Measurements from ENCODE around the gene RBM7. TPM values are rescaled to one million over a fixed set of nuclear protein-coding genes. Genes with fewer than 3 reads are reported as not detected.
A peak's percentile ranks its signal among the peaks of the same experiment; 100 is the strongest.

Gene RBM7
- total and polyA plus RNA-seq, 2 of the 8 experiments (the other 6 are each of a cell fraction or from before 2014, with no cell fraction given): 18.0 to 45.7 TPM

GRCh38 chr11:114398303-114398920 is 2.1 kb upstream of the RBM7 start:
- H2BK12ac ChIP-seq (ENCODE audit: low read depth, low read length): no peak overlapping the region
- H3K4me3 ChIP-seq (ENCODE audit: extremely low read depth in 1 of 4, insufficient read depth in 2 of 4, low read depth in 3 of 4, low read length in 4 of 4): peak overlapping the region in 1 of 4 experiments; percentile 87; a peak in 2 of 8 replicates
- no peak overlapping the region for H3K23ac ChIP-seq (ENCODE audit: insufficient read length)
- H4K20me1 ChIP-seq (replicated peaks in 1 of 2; ENCODE audit: control insufficient read depth in 1 of 2, insufficient read depth in 2 of 2, low read length in 2 of 2): no peaks in the 10 kb centered on the region
- no peaks in the 10 kb centered on the region for H3K9me3 ChIP-seq (ENCODE audit: insufficient read depth in 2 of 2, low read depth in 1 of 2, low read length in 1 of 2)
- H2AK5ac ChIP-seq (ENCODE audit: low read depth, low read length): no peak overlapping the region
- peaks cover 0 to 9% (median 1%) of the 10 kb centered on the region in 4 experiments; a peak in 2 of 8 replicates for H3K36me3 ChIP-seq (ENCODE audit: control insufficient read depth in 2 of 4, insufficient read depth in 4 of 4, low read length in 3 of 4)
- no peaks in the 10 kb centered on the region; a peak in 1 of 7 replicates for H3K4me1 ChIP-seq (replicated peaks in 1 of 4; ENCODE audit: control insufficient read depth in 3 of 4, insufficient read depth in 4 of 4, low read length in 3 of 4)
- H3K56ac ChIP-seq (replicated peaks; ENCODE audit: insufficient read length, low read depth, low read length): no peak overlapping the region
- no peak overlapping the region for H4K91ac ChIP-seq (replicated peaks; ENCODE audit: insufficient read length, low read length)
- ChIA-PET POLR2A (ENCODE audit: partially characterized antibody) (no interaction called here), CTCF (ENCODE audit: partially characterized antibody) (interaction anchor here (0.6 to 1.1 kb wide), 3 partner anchors 50 to 106 kb away, joined by 3 to 5 read pairs (median 4); no protein-coding TSS in a partner anchor)
- FAIRE-seq: no peak
- no peak overlapping the region for H4K8ac ChIP-seq (ENCODE audit: extremely low read depth, insufficient read depth, low read length)
- H3K9ac ChIP-seq (replicated peaks in 1 of 4; ENCODE audit: extremely low read depth in 1 of 4, low read depth in 3 of 4, low read length in 3 of 4): no peak overlapping the region
- no peak overlapping the region for H2AFZ ChIP-seq (ENCODE audit: low read length)
- H2BK5ac ChIP-seq (ENCODE audit: low read depth, low read length): no peak overlapping the region
- H3K18ac ChIP-seq (ENCODE audit: extremely low read depth, low read length): no peak overlapping the region
- H3K79me2 ChIP-seq (ENCODE audit: control insufficient read depth in 1 of 2, insufficient read depth in 2 of 2, low read length in 2 of 2): peaks cover 0 to 39% of the 10 kb centered on the region in 2 experiments; a peak in 2 of 4 replicates
- no peak for TF ChIP-seq MAX (IDR thresholded peaks at IDR 0.05)
- no peak for TF ChIP-seq YY1 (IDR thresholded peaks at IDR 0.05; ENCODE audit: low read depth, low read length)
- no peak for TF ChIP-seq TBP (IDR thresholded peaks at IDR 0.05; ENCODE audit: low read depth, low read length)
- no peak for TF ChIP-seq SAP30 (IDR thresholded peaks at IDR 0.05; ENCODE audit: insufficient read depth, insufficient replicate concordance, low read length)
- no peak for TF ChIP-seq TCF12 (IDR thresholded peaks at IDR 0.05; ENCODE audit: low read depth, low read length)
- TF ChIP-seq GABPA (IDR thresholded peaks at IDR 0.05; ENCODE audit: borderline replicate concordance, insufficient read depth, low read length): no peak
- TF ChIP-seq CEBPB (IDR thresholded peaks at IDR 0.05; ENCODE audit: low read depth, low read length): no peak
- no peak for TF ChIP-seq EZH2 (IDR thresholded peaks at IDR 0.05; ENCODE audit: low read depth, low read length, severe bottlenecking)
- no peak overlapping the region for H4K5ac ChIP-seq (ENCODE audit: insufficient read length, low read depth, low read length)
- H2BK15ac ChIP-seq (ENCODE audit: low read length): no peak overlapping the region
- H3K4ac ChIP-seq (replicated peaks; ENCODE audit: insufficient read length, low read depth, low read length): no peak overlapping the region
- H2BK120ac ChIP-seq (replicated peaks; ENCODE audit: low read depth, low read length): no peak overlapping the region
- WGBS, 2 experiments (ENCODE audit: extremely low coverage in 1 of 2, insufficient coverage in 1 of 2, insufficient read length in 1 of 2, insufficient replicate concordance in 2 of 2, low coverage in 1 of 2, low lambda C conversion rate in 2 of 2, missing lambda C conversion rate in 1 of 2): 85% methylated on average over 4 of the region's 4 CpGs; no CpG with 5 or more reads in 1 of the 2 experiments
- H3K79me1 ChIP-seq (ENCODE audit: low read depth, low read length): no peaks in the 10 kb centered on the region
- no peak for DNase-seq (ENCODE audit: low read depth in 1 of 2, low spot score in 2 of 2)
- peaks cover 8% of the 10 kb centered on the region; the same call in 1 of the 2 replicates for H3K23me2 ChIP-seq (ENCODE audit: low read depth, low read length)
- no peaks in the 10 kb centered on the region for H3K27me3 ChIP-seq (replicated peaks in 1 of 4; ENCODE audit: control insufficient read depth in 3 of 4, extremely low read depth in 1 of 4, insufficient read depth in 3 of 4, low read length in 3 of 4)
- H3K14ac ChIP-seq (ENCODE audit: insufficient read length): no peak overlapping the region
- H3K4me2 ChIP-seq (ENCODE audit: insufficient read depth in 1 of 2, low read depth in 2 of 2, low read length in 2 of 2): peak overlapping the region in 1 of 2 experiments; percentile 95; a peak in 1 of 4 replicates
- no peak overlapping the region for H2BK20ac ChIP-seq (ENCODE audit: low read length)
- no peak overlapping the region for H3K27ac ChIP-seq (ENCODE audit: low read depth, low read length)
